ENCODE measurements around the gene RIMS1.

RIMS1 gene

GRCh38 chr6:72078096-72078495 lies 191.7 kb downstream of the RIMS1 start:
- H2AK5ac ChIP-seq (ENCODE audit: low read depth, low read length), result no peak overlapping the region
- H3K27me3 ChIP-seq (ENCODE audit: control insufficient read depth in 3 of 3, insufficient read depth in 3 of 3, low read depth in 1 of 3, low read length in 3 of 3), result no peaks in the 10 kb centered on the region
- H3K36me3 ChIP-seq (replicated peaks in 1 of 2; ENCODE audit: control insufficient read depth in 2 of 2, insufficient read depth in 2 of 2, low read length in 2 of 2), result no peaks in the 10 kb centered on the region
- no peak for DNase-seq (ENCODE audit: low spot score)
- H3K4me2 ChIP-seq (ENCODE audit: insufficient read depth, low read length, poor library complexity, severe bottlenecking), result no peak overlapping the region
- no peak overlapping the region for H2BK120ac ChIP-seq (ENCODE audit: low read depth, low read length)
- WGBS, 2 donors (ENCODE audit: extremely low coverage in 2 of 2, insufficient read length in 2 of 2, insufficient replicate concordance in 1 of 2), result no CpG with 5 or more reads among the region's 1 CpG
- H3K9me3 ChIP-seq (replicated peaks in 1 of 2; ENCODE audit: control insufficient read depth in 2 of 2, insufficient read depth in 1 of 2, low read depth in 1 of 2, low read length in 2 of 2), result no peaks in the 10 kb centered on the region
- no peak overlapping the region for H3K18ac ChIP-seq (ENCODE audit: low read length)
- no peak overlapping the region for H3K4me3 ChIP-seq (ENCODE audit: low read length in 2 of 2)
- H2BK5ac ChIP-seq (ENCODE audit: low read length), result no peak overlapping the region
- no peak overlapping the region for H4K8ac ChIP-seq (ENCODE audit: low read depth, low read length)
- H3K23ac ChIP-seq (ENCODE audit: low read depth, low read length, poor library complexity), result no peak overlapping the region
- H2BK12ac ChIP-seq (ENCODE audit: low read length), result no peak overlapping the region
- no peak overlapping the region for H3K27ac ChIP-seq (replicated peaks; ENCODE audit: low read length)
- no peak overlapping the region for H4K91ac ChIP-seq (ENCODE audit: low read depth, low read length, poor library complexity)
- no peak overlapping the region for H3K9ac ChIP-seq (ENCODE audit: low read depth, low read length, poor library complexity)
- no peaks in the 10 kb centered on the region for H3K4me1 ChIP-seq (ENCODE audit: control insufficient read depth in 2 of 2, insufficient read depth in 1 of 2, low read depth in 1 of 2, low read length in 2 of 2)
- no peak overlapping the region for H2BK15ac ChIP-seq (ENCODE audit: low read length)
- no peak overlapping the region for H3K14ac ChIP-seq (ENCODE audit: low read length)
- no peak overlapping the region for H3K4ac ChIP-seq (ENCODE audit: low read length)
- no peak overlapping the region for H2AFZ ChIP-seq (ENCODE audit: low read length)
- H3K79me1 ChIP-seq (ENCODE audit: low read depth, low read length), result no peaks in the 10 kb centered on the region

GRCh38 chr6:72080260-72080941 lies 194.1 kb downstream of the RIMS1 start:
- Histone ChIP-seq H3K79me1 (ENCODE audit: low read depth, low read length) (no peaks in the 10 kb centered on the region), H3K4me3 (ENCODE audit: low read length in 2 of 2) (no peak overlapping the region), H3K14ac (ENCODE audit: low read length) (peak overlapping the region; percentile 89), H4K8ac (ENCODE audit: low read depth, low read length) (no peak overlapping the region), H2BK15ac (ENCODE audit: low read length) (no peak overlapping the region), H2BK120ac (ENCODE audit: low read depth, low read length) (no peak overlapping the region), H3K9me3 (replicated peaks in 1 of 2; ENCODE audit: control insufficient read depth in 2 of 2, insufficient read depth in 1 of 2, low read depth in 1 of 2, low read length in 2 of 2) (no peaks in the 10 kb centered on the region), H2BK5ac (ENCODE audit: low read length) (no peak overlapping the region), H3K4ac (ENCODE audit: low read length) (no peak overlapping the region), H2BK12ac (ENCODE audit: low read length) (no peak overlapping the region), H3K9ac (ENCODE audit: low read depth, low read length, poor library complexity) (no peak overlapping the region), H3K18ac (ENCODE audit: low read length) (no peak overlapping the region), H3K27me3 (ENCODE audit: control insufficient read depth in 3 of 3, insufficient read depth in 3 of 3, low read depth in 1 of 3, low read length in 3 of 3) (no peaks in the 10 kb centered on the region), H4K91ac (ENCODE audit: low read depth, low read length, poor library complexity) (no peak overlapping the region), H3K23ac (ENCODE audit: low read depth, low read length, poor library complexity) (no peak overlapping the region), H2AFZ (ENCODE audit: low read length) (no peak overlapping the region), H2AK5ac (ENCODE audit: low read depth, low read length) (no peak overlapping the region), H3K27ac (replicated peaks; ENCODE audit: low read length) (no peak overlapping the region), H3K4me1 (ENCODE audit: control insufficient read depth in 2 of 2, insufficient read depth in 1 of 2, low read depth in 1 of 2, low read length in 2 of 2) (peaks cover 0 to 2% of the 10 kb centered on the region in 2 donors), H3K36me3 (replicated peaks in 1 of 2; ENCODE audit: control insufficient read depth in 2 of 2, insufficient read depth in 2 of 2, low read length in 2 of 2) (no peaks in the 10 kb centered on the region), H3K4me2 (ENCODE audit: insufficient read depth, low read length, poor library complexity, severe bottlenecking) (no peak overlapping the region)
- no peak for DNase-seq (ENCODE audit: low spot score)
- WGBS, 2 donors (ENCODE audit: extremely low coverage in 2 of 2, insufficient read length in 2 of 2, insufficient replicate concordance in 1 of 2), result no CpG with 5 or more reads among the region's 2 CpGs

GRCh38 chr6:72081871-72082270 lies 195.5 kb downstream of the RIMS1 start:
- Histone ChIP-seq H2BK120ac (ENCODE audit: low read depth, low read length) (no peak overlapping the region), H3K23ac (ENCODE audit: low read depth, low read length, poor library complexity) (no peak overlapping the region), H2AK5ac (ENCODE audit: low read depth, low read length) (no peak overlapping the region), H2BK5ac (ENCODE audit: low read length) (no peak overlapping the region), H3K79me1 (ENCODE audit: low read depth, low read length) (no peaks in the 10 kb centered on the region), H3K4me3 (ENCODE audit: low read length in 2 of 2) (no peak overlapping the region), H3K4ac (ENCODE audit: low read length) (no peak overlapping the region), H4K91ac (ENCODE audit: low read depth, low read length, poor library complexity) (no peak overlapping the region), H2BK12ac (ENCODE audit: low read length) (no peak overlapping the region), H3K27ac (replicated peaks; ENCODE audit: low read length) (no peak overlapping the region), H4K8ac (ENCODE audit: low read depth, low read length) (no peak overlapping the region), H3K14ac (ENCODE audit: low read length) (no peak overlapping the region), H3K9me3 (replicated peaks in 1 of 2; ENCODE audit: control insufficient read depth in 2 of 2, insufficient read depth in 1 of 2, low read depth in 1 of 2, low read length in 2 of 2) (no peaks in the 10 kb centered on the region), H3K18ac (ENCODE audit: low read length) (no peak overlapping the region), H3K27me3 (ENCODE audit: control insufficient read depth in 3 of 3, insufficient read depth in 3 of 3, low read depth in 1 of 3, low read length in 3 of 3) (no peaks in the 10 kb centered on the region), H3K4me2 (ENCODE audit: insufficient read depth, low read length, poor library complexity, severe bottlenecking) (no peak overlapping the region), H3K36me3 (replicated peaks in 1 of 2; ENCODE audit: control insufficient read depth in 2 of 2, insufficient read depth in 2 of 2, low read length in 2 of 2) (no peaks in the 10 kb centered on the region), H3K4me1 (ENCODE audit: control insufficient read depth in 2 of 2, insufficient read depth in 1 of 2, low read depth in 1 of 2, low read length in 2 of 2) (peaks cover 0 to 3% of the 10 kb centered on the region in 2 donors), H2AFZ (ENCODE audit: low read length) (no peak overlapping the region), H3K9ac (ENCODE audit: low read depth, low read length, poor library complexity) (no peak overlapping the region), H2BK15ac (ENCODE audit: low read length) (no peak overlapping the region)
- DNase-seq (ENCODE audit: low spot score), result no peak

- no peak overlapping the region for H4K8ac ChIP-seq (ENCODE audit: low read depth, low read length)
- no peaks in the 10 kb centered on the region for H3K9me3 ChIP-seq (replicated peaks in 1 of 2; ENCODE audit: control insufficient read depth in 2 of 2, insufficient read depth in 1 of 2, low read depth in 1 of 2, low read length in 2 of 2)
- H3K18ac ChIP-seq (ENCODE audit: low read length), result no peak overlapping the region
- H3K4me2 ChIP-seq (ENCODE audit: insufficient read depth, low read length, poor library complexity, severe bottlenecking), result no peak overlapping the region
- no peak overlapping the region for H3K27ac ChIP-seq (replicated peaks; ENCODE audit: low read length)
- no peak overlapping the region for H2AFZ ChIP-seq (ENCODE audit: low read length)
- no peaks in the 10 kb centered on the region for H3K27me3 ChIP-seq (ENCODE audit: control insufficient read depth in 3 of 3, insufficient read depth in 3 of 3, low read depth in 1 of 3, low read length in 3 of 3)
- no peak overlapping the region for H3K4ac ChIP-seq (ENCODE audit: low read length)
- no peak for DNase-seq (ENCODE audit: low spot score)
- no peak overlapping the region for H2BK12ac ChIP-seq (ENCODE audit: low read length)
- no peak overlapping the region for H3K23ac ChIP-seq (ENCODE audit: low read depth, low read length, poor library complexity)
- H4K91ac ChIP-seq (ENCODE audit: low read depth, low read length, poor library complexity), result no peak overlapping the region
- no peak overlapping the region for H2BK15ac ChIP-seq (ENCODE audit: low read length)
- WGBS, 2 donors (ENCODE audit: extremely low coverage in 2 of 2, insufficient read length in 2 of 2, insufficient replicate concordance in 1 of 2), result no CpG with 5 or more reads among the region's 1 CpG
- H3K14ac ChIP-seq (ENCODE audit: low read length), result no peak overlapping the region
- H3K9ac ChIP-seq (ENCODE audit: low read depth, low read length, poor library complexity), result no peak overlapping the region
- no peaks in the 10 kb centered on the region for H3K36me3 ChIP-seq (replicated peaks in 1 of 2; ENCODE audit: control insufficient read depth in 2 of 2, insufficient read depth in 2 of 2, low read length in 2 of 2)
- no peak overlapping the region for H3K4me3 ChIP-seq (ENCODE audit: low read length in 2 of 2)
- no peak overlapping the region for H2BK5ac ChIP-seq (ENCODE audit: low read length)
- H2AK5ac ChIP-seq (ENCODE audit: low read depth, low read length), result no peak overlapping the region
- no peak overlapping the region for H2BK120ac ChIP-seq (ENCODE audit: low read depth, low read length)
- H3K79me1 ChIP-seq (ENCODE audit: low read depth, low read length), result no peaks in the 10 kb centered on the region
- H3K4me1 ChIP-seq (ENCODE audit: control insufficient read depth in 2 of 2, insufficient read depth in 1 of 2, low read depth in 1 of 2, low read length in 2 of 2), result peaks cover 0 to 3% of the 10 kb centered on the region in 2 donors
These were observed 197.6 kb downstream of the RIMS1 start for GRCh38 chr6:72083976-72084375.

Data from neuronal stem cell (in vitro differentiated cells).